Esophagus squamous epithelium (tissue), 5 donors: Measurements from ENCODE around the gene PDF. TPM values are rescaled to one million over a fixed set of nuclear protein-coding genes. Genes with fewer than 3 reads are reported as not detected.

Source experiments
- DNase-seq: peaks from one replicate; lab custom pipeline; 2025; lab: John Stamatoyannopoulos, UW
- H3K27ac ChIP-seq, 4 donors: fragments of 200-600 bp; sonication (generic); one replicate each; pipeline ENCODE4 v1.5.1; 2016 to 2019; ENCODE audit warnings: mild to moderate bottlenecking in 1 of 4
- H3K27me3 ChIP-seq, 4 donors: fragments of 200-600 bp; sonication (generic); 1 replicate in 3 of 4; 2 replicates in 1 of 4; pipeline versions ENCODE4 v1.5.1 to v1.6.0; 2017 to 2021; ENCODE audit warnings: antibody characterized with exemption in 1 of 4
- H3K36me3 ChIP-seq, 3 donors: fragments of 200-600 bp; sonication (generic); one replicate each; pipeline ENCODE4 v1.5.1; 2016 to 2019
- H3K4me1 ChIP-seq, 3 donors: fragments of 200-600 bp; sonication (generic); one replicate each; pipeline ENCODE4 v1.5.1; 2017 to 2019
- H3K4me3 ChIP-seq, 4 donors: fragments of 200-600 bp; sonication (generic); 1 replicate in 3 of 4; 2 replicates in 1 of 4; pipeline ENCODE4 v1.5.1; 2016 to 2019; ENCODE audit warnings: mild to moderate bottlenecking in 2 of 4, moderate library complexity in 1 of 4
- H3K9me3 ChIP-seq, 3 donors: fragments of 200-600 bp; sonication (generic); one replicate each; pipeline ENCODE4 v1.5.1; 2016 to 2019
- POLR2A ChIP-seq, 4 donors: fragments of 450-650 bp; IDR thresholded peaks; one replicate each; pipeline ENCODE4 v1.6.1; 2017; ENCODE audit warnings: antibody characterized with exemption in 4 of 4, mild to moderate bottlenecking in 4 of 4, moderate library complexity in 3 of 4
- WGBS, 2 donors: methylation state at CpG; one replicate each; pipeline ENCODE4 v1.1.5; 2018; 5-methylcytosine and 5-hydroxymethylcytosine counted together
- intact Hi-C: fragments of 100-400 bp; cut with DNase I; formaldehyde crosslinking; loops from one replicate; pipeline ENCODE4 v1.15.0; 2022
- total RNA-seq, 4 donors: library from RNA; depleted of rRNA; stranded (reverse); fragments of >200 nt; gene quantifications; one replicate each; pipeline ENCODE4 v1.1.0, GENCODE V29; 2016
- TF ChIP-seq, protein P1 (sequence below), 6 experiments: fragments of 450-650 bp in 4 of 6; fragments of 200-600 bp in 2 of 6; sonication (generic) in 2 of 6; IDR thresholded peaks; one replicate each; pipeline ENCODE4 v1.5.1; 2016 to 2019; ENCODE audit warnings: antibody characterized with exemption in 6 of 6, mild to moderate bottlenecking in 4 of 6, moderate library complexity in 4 of 6
- donor health status: DM: yes; HTN: yes; CAD: no.

PDF gene
- total RNA-seq, 4 donors from 2014 or later = 14.3 to 21.8 (median 21.4) TPM

DNA sequence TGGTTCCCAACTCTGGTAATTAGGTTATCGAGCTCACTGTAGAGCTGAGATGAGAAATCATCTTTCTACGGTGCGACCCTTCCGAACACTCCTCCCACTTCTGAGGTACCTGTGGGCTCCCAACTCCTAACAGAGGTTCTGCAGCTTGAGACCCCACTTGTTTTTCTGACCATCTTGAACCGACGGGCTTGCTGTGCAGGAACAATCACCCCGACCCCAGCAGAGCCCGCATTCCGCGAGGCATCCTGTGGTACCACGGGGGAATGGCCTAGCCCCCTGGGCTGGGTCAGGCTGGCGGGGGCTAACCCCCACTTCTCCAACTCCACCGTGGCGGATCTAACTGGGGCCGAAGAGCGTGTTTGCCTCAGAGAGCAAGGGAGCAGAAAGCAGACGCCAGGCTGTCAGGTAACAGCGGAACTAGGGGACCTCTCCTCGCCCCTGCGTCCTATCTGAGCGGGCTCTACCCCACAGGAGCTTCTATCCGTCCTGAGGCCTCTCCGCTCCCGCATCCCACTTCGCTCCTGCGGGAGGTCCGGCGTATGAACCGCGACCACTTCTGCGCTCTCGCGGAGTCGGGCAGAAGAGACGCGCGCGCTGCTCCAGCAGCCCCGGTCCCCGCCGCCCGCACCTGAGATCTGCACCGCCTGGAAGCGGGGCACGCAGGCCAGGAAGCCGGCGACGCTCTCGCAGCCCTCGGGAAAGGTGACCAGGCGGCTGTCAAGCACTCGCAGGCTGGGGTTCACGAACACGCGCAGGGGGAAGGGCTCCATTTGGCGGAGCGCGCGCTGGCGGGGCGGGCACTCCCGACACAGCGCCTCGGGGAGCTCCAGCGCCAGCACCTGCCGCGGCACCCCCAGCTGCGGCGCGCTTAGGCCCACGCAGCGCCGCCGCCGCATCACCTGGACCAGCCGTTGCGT is 761 bp downstream of the PDF start:
- peak overlapping the region; percentile 65 to 98 (median 96) for H3K27ac ChIP-seq
- H3K36me3 ChIP-seq = peaks cover 0 to 69% (median 20%) of the 10 kb centered on the region in 3 donors
- TF ChIP-seq POLR2A (IDR thresholded peaks at IDR 0.05) = no peak
- TF ChIP-seq, protein P1, sequence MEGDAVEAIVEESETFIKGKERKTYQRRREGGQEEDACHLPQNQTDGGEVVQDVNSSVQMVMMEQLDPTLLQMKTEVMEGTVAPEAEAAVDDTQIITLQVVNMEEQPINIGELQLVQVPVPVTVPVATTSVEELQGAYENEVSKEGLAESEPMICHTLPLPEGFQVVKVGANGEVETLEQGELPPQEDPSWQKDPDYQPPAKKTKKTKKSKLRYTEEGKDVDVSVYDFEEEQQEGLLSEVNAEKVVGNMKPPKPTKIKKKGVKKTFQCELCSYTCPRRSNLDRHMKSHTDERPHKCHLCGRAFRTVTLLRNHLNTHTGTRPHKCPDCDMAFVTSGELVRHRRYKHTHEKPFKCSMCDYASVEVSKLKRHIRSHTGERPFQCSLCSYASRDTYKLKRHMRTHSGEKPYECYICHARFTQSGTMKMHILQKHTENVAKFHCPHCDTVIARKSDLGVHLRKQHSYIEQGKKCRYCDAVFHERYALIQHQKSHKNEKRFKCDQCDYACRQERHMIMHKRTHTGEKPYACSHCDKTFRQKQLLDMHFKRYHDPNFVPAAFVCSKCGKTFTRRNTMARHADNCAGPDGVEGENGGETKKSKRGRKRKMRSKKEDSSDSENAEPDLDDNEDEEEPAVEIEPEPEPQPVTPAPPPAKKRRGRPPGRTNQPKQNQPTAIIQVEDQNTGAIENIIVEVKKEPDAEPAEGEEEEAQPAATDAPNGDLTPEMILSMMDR (IDR thresholded peaks at IDR 0.05) = no peak
- peaks cover 21 to 70% (median 38%) of the 10 kb centered on the region in 3 donors for H3K4me1 ChIP-seq
- H3K27me3 ChIP-seq = no peaks in the 10 kb centered on the region
- intact Hi-C loops = no loop called here
- DNase-seq = no peak
- peak overlapping the region; percentile 68 to 98 (median 92) for H3K4me3 ChIP-seq
- 25 to 30% methylated on average over 8 to 12 of the region's 77 CpGs for WGBS, 2 donors
- no peaks in the 10 kb centered on the region for H3K9me3 ChIP-seq

DNA sequence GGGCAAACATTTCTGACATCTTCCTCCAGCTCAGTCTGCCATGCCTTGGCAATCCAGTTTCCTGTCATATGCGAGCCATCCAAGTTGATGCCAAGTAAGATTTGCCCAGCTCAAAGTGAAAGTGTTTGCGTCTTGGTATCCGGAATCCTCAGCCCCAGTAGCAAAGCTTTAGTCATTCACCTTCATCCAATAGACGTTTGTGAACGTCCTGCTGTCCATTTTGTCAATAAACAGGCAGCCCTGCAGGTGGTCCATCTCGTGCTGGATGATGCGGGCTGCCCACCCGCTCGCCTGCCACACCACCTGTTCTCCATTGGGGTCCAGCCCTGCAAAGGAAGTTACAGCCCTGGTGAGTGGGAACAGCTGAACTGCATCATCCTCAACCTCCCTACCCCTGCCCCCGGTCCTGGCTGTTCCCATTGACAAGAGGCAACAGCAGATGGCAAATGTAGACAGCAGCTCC is 1.5 kb downstream of the PDF start:
- intact Hi-C loops = no loop called here
- no peak for DNase-seq
- H3K27ac ChIP-seq = peak overlapping the region; percentile 32 to 98 (median 81)
- no peak for TF ChIP-seq POLR2A (IDR thresholded peaks at IDR 0.05)
- TF ChIP-seq, protein P1 (IDR thresholded peaks at IDR 0.05) = no peak
- peak overlapping the region; percentile 68 to 98 (median 92) for H3K4me3 ChIP-seq
- H3K36me3 ChIP-seq = peaks cover 0 to 69% (median 20%) of the 10 kb centered on the region in 3 donors
- WGBS, 2 donors = 27 to 36% methylated on average over 6 to 9 of the region's 10 CpGs
- no peaks in the 10 kb centered on the region for H3K9me3 ChIP-seq
- H3K4me1 ChIP-seq = peaks cover 21 to 77% (median 41%) of the 10 kb centered on the region in 3 donors
- H3K27me3 ChIP-seq = no peaks in the 10 kb centered on the region

DNA sequence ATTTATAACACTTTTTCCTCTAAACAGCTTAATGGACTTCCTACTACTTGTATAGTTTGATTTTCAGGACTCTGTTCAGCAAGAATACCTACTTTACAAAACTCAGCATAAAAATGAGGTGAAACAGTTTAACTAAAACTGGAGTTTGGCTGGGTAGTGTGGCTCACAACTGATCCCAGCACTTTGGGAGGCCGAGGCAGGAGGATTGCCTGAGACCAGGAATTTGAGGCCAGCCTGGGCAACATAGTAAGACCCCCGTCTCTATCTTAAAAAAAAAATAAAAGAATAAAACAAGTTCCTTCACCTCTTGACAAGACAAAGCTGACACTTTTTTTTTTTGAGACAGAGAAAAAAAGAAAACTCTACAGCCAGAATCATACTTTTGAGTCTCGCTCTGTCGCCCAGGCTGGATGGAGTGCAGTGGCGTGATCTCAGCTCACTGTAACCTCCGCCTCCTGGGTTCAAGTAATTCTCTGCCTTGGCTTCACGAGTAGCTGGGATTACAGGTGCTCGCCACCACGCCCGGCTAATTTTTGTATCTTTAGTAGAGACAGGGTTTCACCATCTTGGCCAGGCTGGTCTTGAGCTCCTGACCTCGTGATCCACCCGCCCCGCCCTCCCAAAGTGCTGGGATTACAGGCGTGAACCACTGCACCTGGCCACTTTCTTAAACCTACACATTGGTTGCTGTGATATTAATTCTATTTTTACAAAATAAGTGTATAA is 2.6 kb downstream of the PDF start:
- H3K4me3 ChIP-seq = peak overlapping the region in 1 of 4 donors; percentile 98
- H3K36me3 ChIP-seq = peaks cover 5 to 69% (median 21%) of the 10 kb centered on the region in 3 donors
- TF ChIP-seq, protein P1 (IDR thresholded peaks at IDR 0.05) = no peak
- no peak for TF ChIP-seq POLR2A (IDR thresholded peaks at IDR 0.05)
- WGBS, 2 donors = 70 to 82% methylated on average over 14 of the region's 14 CpGs
- no peaks in the 10 kb centered on the region for H3K27me3 ChIP-seq
- H3K4me1 ChIP-seq = peaks cover 21 to 78% (median 41%) of the 10 kb centered on the region in 3 donors
- intact Hi-C loops = no loop called here
- peak overlapping the region in 2 of 4 donors; percentile 54 to 97 for H3K27ac ChIP-seq
- no peaks in the 10 kb centered on the region for H3K9me3 ChIP-seq
- no peak for DNase-seq

DNA sequence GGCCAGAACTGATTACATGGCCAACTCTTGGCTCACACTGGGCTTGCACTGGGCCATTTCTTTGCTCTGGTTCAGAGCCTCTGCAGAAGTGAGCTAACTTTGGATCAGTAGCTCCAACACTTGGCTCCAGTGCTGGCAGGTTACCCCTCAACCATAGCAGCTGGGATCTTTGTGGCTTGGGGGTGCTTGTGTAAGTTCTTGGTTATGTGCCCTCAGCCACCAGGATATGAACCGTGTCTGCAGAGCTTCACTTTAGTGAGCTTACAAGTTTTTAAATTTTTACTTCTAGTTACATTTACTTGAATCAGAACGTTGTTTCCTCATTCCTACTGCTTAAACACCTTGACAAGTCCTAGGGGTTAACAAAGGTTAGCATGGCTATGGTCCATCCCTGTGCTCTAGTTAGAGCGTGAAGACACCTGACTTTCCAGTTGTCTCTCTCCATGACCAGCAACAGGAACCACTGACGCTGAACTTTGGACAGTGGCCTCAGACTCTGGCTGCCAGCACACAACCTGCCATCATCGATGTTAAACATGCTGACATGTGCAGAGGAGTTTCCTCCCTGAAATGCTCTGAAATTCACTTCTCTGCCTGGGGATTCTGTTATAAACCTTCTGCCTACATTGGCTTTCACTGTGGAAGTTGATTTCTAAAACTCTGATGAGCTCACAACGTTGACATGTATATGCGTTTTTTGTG is 4.1 kb downstream of the PDF start:
- Histone ChIP-seq H3K36me3 (peaks cover 18 to 70% (median 36%) of the 10 kb centered on the region in 3 donors), H3K4me3 (no peak overlapping the region), H3K4me1 (peaks cover 21 to 69% (median 40%) of the 10 kb centered on the region in 3 donors), H3K9me3 (no peaks in the 10 kb centered on the region), H3K27ac (peak overlapping the region in 2 of 4 donors; percentile 4 to 40), H3K27me3 (no peaks in the 10 kb centered on the region)
- TF ChIP-seq, protein P1 (IDR thresholded peaks at IDR 0.05) = no peak
- no peak for TF ChIP-seq POLR2A (IDR thresholded peaks at IDR 0.05)
- WGBS, 2 donors = 45 to 46% methylated on average over 7 of the region's 7 CpGs
- DNase-seq = no peak
- intact Hi-C loops = no loop called here
